ENCODE results near the gene ELAVL1.

DNA sequence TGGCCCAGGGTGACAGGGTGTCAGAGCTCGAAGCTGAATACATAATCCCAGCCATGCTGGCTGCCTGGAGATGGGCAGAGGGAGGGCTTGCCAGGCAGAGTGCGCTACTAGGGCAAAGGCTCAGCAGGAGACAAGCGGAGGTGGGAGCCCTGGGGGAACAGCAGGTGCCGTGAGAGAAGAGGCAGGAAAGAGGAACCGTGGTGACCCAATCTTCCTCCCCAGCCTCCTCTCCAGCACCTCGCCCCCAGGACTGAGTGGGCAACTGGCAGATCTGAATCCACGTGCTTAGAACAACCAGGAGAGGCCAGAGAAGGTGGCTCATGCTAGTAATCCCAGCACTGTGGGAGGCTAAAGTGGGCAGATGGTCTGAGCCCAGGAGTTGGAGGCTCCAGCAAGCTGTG lies 36.1 kb upstream of the ELAVL1 start:
- no peak for TF ChIP-seq EZH2 (IDR thresholded peaks at IDR 0.05; ENCODE audit: insufficient read depth, low read length)
- TF ChIP-seq, protein P1, sequence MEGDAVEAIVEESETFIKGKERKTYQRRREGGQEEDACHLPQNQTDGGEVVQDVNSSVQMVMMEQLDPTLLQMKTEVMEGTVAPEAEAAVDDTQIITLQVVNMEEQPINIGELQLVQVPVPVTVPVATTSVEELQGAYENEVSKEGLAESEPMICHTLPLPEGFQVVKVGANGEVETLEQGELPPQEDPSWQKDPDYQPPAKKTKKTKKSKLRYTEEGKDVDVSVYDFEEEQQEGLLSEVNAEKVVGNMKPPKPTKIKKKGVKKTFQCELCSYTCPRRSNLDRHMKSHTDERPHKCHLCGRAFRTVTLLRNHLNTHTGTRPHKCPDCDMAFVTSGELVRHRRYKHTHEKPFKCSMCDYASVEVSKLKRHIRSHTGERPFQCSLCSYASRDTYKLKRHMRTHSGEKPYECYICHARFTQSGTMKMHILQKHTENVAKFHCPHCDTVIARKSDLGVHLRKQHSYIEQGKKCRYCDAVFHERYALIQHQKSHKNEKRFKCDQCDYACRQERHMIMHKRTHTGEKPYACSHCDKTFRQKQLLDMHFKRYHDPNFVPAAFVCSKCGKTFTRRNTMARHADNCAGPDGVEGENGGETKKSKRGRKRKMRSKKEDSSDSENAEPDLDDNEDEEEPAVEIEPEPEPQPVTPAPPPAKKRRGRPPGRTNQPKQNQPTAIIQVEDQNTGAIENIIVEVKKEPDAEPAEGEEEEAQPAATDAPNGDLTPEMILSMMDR (IDR thresholded peaks at IDR 0.05; ENCODE audit: insufficient read depth, low read depth, low read length): no peak
